ENCODE data around the gene SPEF2.
"Not testable (repeated sequence)": the region's sequence is repeated elsewhere in the genome, so short reads cannot be mapped to it uniquely, and the experiment has no call there.

The SPEF2 gene

DNA sequence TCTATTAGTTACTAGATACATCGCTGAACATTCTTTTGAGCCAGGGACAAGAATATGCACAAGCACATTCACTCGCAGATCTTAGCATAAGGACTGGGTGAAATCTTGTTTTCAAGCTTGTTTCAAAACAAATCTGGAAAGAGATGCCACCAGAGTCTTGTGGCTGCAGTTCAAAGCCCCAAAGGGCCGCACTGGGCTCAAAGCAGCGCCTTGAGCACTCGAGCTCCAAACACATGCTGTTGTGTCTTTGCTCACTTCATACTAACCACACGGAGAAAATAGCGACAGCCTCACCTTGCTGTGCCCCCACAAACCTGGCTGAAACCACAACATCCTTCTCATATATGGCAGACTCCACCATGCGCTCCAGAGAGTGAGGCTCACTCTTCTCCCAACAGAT is 204.8 kb downstream of the SPEF2 start:
- no peak for DNase-seq (ENCODE audit: low read depth in 2 of 2)

DNA sequence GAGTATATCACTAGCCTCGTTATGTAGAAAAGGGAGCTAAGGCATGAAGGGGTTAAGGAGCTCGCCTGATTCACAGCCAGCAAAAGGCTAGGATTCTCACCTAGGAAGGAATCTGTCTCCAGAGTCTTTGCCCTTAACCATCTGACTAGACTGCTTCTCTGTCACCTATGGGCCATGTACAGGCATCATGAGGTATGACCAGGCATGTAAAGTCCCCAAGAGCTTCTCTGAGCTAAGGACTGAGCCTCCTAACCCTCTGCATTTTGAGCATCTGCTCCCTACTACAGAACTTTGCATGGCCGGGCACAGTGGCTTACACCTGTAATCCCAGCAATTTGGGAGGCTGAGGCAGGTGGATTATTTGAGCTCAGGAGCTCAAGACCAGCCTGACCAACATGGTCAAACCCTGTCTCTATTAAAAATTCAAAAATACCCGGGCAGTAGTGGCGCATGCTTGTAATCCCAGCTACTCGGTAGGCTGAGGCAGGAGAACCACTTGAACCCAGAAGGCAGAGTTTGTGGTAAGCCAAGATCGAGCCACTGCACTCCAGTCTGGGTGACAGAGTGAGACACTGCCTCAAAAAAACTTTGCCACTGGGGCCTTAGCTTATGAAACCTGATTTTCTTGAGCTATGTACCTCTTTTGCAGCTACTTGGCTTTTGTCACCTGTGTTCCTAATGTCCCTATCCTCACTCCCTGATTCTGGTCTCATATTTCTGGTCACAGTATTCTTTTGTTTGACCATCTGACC is 205.9 kb downstream of the SPEF2 start:
- DNase-seq (ENCODE audit: low read depth in 2 of 2) = no peak

DNA sequence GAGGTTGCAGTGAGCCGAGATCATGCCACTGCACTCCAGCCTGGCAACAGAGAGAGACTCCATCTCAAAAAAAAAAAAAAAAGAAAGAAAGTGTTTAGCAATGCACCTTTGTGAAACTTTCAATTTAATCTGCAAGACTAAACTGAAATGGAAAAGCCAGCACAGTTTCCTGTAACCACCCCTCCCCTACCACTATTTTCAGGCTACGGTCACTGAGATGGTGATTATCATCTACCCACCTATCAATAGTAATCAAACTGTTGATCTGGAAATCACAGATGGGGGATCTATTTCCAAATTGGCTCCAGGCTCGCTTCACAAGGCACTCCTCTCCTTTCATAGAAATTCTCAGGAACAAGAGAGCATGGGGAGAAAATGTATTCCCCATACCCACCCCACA is 208.4 kb downstream of the SPEF2 start:
- no peak for DNase-seq (ENCODE audit: low read depth in 2 of 2)

DNA sequence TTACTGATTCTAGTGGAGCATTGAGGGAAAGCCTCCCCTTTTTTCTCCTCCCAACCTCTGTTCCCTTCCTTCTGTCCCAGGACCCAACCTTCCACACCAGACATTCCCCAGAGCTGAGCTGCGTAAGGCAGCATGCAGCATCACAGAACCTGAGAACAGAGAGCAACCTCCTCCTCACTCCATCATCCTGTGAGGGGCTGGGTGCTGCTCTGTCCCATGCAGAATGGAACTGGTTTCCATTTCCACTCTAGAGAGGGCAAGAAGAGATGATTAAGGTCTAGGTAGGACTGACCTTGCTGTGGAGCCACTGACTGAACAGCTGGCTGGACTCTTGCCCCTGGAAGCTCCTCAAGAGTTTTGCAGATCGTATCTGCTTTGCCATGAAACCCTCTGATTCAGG is 208.9 kb downstream of the SPEF2 start:
- no peak for DNase-seq (ENCODE audit: low read depth in 2 of 2)

DNA sequence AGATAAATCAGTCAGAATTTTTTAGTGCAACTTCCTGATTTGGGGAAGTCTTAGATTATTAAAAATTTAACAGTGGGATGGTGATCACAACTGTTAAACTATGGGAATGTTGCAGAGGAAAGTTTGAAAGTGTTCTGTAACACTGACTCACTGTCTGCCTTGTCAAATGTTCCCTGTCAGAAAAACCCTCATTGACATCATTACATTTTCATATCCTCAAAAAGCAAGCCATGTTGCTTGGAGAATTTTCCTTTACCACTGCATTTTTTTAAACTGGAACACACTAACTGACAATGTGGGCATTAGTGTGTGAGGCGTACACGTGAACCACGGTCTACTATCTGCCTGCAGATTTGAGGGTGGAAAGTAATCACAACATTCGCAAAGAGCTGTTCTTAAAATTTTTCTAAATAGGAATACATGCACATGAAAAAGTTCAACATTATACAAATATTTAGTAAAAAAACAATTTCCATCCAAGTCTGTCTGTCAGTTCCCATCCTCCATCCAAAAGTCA is 210.5 kb downstream of the SPEF2 start:
- no peak for DNase-seq (ENCODE audit: low read depth in 2 of 2)

DNA sequence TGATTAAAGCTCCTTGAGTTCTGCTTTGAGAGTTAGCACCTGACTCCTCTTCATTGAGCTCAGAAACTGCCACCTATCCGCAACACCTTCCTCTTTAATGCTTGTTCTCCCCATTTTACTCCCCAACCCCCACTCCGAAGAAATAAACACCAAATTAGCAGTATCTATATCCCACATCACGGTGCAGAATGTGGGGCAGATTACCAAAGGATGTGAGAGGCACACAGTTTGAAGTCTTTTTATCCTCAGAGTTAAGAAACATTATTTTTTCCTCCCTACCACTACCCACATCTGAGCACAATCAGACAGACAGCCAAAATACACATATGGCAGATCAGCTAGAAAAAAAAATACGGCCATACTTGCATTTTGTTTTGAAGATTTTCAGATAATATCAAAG is 212.9 kb downstream of the SPEF2 start:
- DNase-seq (ENCODE audit: low read depth in 2 of 2) = no peak

DNA sequence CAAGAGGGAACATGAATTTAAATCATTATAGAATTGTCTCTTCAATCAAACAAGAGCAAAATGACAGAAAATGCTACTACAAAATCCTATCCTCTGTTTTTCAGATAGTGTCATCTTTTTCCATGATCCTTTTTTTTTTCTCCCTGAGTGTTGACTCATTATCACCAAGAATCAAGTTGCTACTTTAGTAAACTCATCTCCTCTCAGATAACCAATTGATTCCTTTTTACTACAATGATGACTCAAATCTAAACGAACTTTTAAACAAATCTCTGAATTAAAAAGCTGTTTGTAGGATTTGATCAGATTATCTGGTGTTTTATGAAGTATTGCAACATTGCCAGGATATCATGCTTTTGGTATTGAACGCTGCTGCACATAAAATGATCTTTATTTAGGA is 215.1 kb downstream of the SPEF2 start:
- DNase-seq (ENCODE audit: low read depth in 2 of 2) = no peak

DNA sequence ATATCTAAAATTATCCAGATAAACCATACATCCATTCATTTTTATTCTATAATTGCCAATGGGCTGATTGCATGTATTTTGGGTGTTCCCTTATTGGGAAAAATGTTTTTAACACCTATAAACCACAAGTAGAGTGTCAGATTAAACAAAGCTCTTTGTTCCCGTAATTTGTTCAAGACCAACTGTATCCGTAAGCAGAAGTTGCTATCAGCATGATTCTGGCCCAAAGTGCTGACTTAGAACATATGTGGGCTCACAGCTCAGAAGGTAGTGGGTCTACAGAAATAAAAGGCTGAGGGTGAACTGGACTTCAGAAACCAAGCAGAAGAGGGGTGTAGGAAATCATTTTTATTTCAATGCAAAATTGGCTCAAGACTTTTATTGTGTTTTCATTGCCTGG is 215.6 kb downstream of the SPEF2 start:
- DNase-seq (ENCODE audit: low read depth in 2 of 2) = no peak

DNA sequence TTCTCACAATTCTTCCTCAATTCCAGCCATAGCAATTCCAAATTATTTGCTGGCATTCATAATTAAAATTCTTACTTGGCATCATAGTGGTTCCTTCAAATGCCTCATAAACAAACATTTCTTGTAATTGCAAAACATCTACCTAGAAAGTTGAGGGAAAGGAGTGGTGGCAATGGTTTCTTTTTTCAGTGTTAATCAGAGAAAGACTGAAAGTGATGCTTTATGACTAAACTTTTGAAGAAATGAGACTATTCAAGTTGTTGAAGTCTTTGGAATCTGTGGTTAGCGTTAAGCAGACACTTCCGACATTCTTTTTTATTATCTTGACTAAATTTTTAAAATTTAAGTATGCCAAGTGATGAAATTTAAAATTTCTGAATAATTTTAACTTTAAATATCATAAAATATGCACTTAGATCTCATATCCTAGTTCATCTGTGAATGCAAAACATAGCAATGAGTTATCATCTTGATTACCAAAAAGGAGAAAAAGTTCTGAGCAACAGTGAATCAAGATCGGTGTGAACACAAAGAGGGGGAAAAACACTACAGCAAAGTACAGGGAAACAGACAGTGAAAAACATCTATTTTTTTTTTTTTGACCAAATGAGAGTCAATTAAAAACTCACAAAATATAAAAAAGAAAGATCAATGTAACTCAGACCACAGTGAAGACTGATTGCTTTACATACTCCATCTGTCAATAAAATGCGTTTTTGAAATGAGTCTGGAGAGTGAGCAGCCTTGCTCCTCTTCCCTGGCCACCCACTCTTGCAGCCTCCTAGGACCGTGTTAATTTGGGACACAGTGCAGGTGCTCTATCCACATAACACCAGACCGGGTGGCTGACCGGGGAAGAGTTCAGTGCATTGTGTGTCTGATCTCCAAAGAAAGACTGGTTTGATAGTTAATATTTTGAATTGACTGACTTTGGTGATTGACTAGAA is 218.4 kb downstream of the SPEF2 start:
- DNase-seq (ENCODE audit: low read depth in 2 of 2) = no peak

DNA sequence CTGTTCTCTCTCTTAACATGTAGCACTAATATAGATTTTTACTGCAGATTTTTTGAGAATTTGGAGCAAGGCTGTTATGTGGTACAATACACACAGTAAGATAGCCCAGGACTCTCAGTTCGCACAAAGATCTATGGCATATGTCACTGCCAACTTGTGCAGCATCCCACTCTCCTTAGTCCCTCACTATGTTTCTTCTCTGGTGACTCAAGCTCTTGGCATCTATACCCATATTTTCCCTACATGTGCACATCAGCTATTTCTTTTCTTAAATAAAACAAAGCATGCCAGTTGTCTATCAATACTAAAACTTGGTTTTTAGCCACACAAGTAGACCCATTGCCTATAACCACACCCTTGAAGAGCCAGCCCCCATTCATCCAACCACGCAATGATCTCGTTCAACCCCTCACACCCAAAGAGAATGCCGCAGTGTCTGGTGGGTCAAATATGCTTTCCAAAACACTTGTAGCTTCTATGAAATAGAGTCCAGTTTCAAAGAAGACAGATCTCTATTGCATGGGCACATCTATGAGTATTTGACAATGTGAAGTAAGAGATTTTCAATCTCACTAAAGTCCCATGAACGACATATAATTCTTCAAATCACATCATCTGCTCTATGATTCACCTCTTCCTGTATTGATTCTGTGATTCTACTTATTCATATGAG is 220.8 kb downstream of the SPEF2 start:
- DNase-seq (ENCODE audit: low read depth in 2 of 2) = no peak

DNA sequence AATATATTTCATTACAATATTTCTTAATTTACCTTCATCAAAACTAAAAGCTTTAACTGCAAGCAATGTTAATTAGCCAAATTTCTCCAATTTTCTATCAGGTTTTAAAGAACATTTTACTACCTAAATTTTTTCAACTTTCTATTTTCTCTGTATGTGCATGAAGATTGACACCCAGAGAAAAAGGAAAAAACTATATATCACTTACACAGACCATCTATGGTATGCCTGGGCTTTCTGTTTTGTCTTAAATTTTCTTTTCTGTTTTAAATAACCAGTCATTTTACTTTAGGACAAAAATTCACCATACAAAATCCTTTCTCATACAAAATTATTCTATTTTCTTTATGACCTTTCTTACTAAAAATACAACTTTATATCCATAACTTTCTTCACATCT is 225.2 kb downstream of the SPEF2 start:
- DNase-seq (ENCODE audit: low read depth in 2 of 2) = no peak

DNA sequence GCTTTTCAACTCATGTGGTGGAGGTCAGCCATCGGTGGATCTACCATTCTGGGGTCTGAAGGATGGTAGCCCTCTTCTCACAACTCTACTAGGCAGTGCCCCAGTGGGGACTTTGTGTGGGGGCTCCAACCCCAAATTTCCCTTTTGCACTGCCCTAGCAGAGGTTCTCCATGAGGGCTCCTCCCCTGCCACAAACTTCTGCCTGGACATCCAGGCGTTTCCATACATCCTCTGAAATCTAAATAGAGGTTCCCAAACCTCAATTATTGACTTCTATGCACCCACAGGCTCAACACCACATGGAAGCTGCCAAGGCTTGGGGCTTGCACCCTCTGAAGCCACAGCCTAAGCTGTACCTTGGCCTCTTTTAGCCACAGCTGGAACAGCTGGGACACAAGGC is 227.8 kb downstream of the SPEF2 start:
- not testable (repeated sequence) for DNase-seq (ENCODE audit: low read depth in 2 of 2)

DNA sequence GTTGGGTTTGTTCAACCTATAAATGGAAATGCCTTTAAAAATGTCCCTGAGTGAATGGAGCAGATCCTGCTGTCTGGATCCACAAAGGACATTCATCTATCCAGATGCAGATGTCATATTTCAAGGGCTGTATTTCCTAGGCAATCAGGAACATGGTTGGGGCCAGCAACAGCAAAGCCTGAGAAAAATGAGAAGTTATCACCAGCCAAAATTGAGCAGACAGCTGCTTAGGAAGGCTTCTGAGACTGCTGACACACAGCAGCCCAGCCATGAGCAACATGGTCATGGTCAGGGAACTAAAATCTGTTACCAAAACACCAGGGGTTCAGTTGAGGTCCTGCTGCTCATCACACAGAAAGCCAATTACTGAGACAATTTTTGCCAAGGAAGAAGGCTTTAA is 229.8 kb downstream of the SPEF2 start:
- no peak for DNase-seq (ENCODE audit: low read depth in 2 of 2)

DNA sequence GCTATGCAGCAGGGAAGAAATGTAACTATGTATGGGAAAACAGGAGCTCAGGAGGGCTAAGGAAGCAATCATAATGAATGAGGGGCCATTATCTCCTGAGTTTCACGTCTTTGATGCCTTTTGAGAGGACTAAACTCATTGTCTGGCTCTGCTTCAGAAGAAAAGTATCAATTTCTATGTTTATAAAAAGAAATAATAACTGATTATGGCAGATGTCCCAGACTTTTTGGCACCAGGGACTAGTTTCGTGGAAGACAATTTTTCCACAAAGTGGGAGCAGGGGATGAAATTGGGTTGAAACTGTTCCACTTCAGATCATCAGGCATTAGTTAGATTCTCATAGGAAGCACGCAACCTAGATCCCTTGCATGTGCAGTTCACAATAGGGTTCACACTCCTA is 230.3 kb downstream of the SPEF2 start:
- DNase-seq (ENCODE audit: low read depth in 2 of 2) = no peak

DNA sequence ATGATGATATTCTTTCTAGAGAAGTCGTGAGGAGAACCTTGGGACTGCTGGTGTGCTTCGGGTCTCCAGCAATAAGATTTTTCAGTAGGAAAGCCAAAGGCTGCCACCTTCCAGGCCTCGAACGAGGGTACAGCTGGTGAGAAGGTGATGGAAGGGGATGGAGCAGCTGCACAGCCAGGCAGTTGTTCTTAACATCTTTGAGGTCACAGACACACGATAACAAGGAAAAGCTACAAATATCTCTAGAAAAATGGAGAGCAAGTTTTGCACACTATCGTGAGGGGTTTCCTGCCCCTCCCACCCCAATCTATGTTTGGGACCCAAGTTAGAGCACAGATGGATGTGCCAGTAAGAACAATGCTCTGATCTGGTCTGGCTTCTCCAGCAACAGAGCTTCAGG is 232.2 kb downstream of the SPEF2 start:
- no peak for DNase-seq (ENCODE audit: low read depth in 2 of 2)

DNA sequence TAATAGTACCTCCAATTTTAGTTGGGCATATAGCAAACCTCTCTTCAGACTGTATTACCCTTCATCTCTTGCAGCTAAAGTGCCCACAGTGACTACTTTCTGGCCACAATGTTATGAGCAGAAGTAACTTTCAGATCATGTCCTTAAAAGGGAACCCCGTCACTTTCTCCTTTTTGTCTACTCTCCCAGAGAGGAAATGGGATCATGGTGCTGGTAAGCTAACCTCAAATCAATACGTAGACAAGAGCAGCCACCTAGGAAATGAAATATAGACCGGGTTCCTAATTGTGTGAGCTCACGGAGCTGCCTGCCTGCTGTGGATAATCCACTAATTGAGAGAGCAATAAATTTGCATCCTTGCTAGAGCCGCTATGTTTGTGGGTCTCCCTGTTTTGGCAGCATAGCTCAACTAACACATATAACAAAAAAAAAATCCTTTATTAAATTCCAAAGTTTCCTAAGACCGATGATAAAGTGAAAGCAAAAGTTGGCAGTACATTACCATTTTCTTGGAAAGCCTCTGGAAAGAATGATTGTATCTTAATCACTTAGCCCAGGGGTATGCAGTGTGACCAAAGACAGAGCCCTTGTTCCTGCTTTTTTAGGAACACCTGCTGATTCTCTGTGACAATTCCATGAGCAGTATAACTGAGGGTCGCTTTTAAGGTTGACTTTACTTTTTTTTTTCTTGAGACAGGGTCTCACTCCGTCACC is 233.5 kb downstream of the SPEF2 start:
- no peak for DNase-seq (ENCODE audit: low read depth in 2 of 2)

DNA sequence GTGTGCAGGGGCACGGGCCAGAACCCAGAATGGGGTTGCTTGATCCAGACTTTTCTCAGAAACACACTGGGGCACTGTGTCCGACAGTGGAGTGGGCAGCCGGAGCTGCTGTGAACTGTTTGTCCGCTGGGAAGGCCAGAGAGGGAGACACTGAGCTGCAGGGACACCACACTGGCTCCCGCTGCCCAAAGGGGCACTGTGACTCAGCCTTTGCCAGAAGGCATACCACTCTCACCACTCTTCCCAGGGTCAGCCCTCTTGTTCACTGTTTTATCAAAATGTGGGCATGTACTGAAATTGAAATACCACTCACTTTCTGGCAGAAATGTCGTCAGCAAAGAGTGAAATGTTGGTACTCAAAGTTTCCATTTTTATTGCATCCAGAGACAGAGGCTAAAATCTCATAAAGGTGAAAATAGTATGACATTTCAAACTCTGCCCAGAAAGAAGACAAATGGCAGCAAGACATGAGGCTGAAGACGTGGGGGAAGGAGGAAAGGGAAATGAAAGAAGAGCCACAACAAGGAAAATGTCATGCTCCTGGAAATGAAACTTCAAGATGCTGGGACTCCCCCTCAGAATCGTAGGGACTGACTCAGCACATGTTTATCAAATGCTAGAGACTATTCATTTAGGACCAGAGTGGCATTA is 234.5 kb downstream of the SPEF2 start:
- DNase-seq (ENCODE audit: low read depth in 2 of 2) = peak in 1 of 2 donors; percentile 54

DNA sequence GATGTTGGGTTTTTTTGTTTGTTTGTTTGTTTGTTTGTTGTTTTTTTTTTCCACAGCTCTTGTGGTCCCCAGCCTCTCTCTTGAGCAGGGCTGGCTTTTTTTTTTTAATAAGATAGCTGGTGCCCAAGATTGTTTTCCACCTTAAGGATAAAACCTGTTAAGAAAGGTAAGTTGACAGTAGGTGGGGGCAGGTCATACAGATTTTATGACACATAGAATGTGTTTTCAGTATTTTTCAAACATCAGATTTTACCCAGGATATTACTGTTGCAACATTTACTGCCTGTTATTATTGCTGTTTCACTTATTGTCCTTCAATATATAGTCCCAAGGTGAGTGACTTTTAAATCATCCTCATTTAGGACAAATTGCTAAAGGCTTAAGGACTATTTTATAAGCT is 235.1 kb downstream of the SPEF2 start:
- DNase-seq (ENCODE audit: low read depth in 2 of 2) = no peak

DNA sequence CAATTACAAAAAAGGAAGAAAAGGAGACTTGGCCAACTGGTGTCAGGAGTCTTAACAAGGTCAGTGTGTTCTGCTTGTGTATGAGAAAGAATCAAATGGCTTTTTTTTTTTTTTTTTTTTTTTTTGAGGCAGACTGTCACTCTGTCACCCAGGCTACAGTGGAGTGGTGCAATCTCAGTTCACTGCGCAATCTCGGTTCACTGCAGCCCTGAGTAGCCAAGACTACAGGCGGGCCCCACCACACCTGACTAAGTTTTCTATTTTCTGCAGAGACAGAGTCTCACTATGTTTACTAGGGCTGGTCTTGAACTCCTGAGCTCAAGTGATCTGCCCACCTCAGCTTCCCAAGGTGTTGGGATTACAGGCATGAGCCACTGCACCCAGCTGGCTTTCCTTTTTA is 236.0 kb downstream of the SPEF2 start:
- peak; percentile 51 to 56 for DNase-seq (ENCODE audit: low read depth in 2 of 2)

DNA sequence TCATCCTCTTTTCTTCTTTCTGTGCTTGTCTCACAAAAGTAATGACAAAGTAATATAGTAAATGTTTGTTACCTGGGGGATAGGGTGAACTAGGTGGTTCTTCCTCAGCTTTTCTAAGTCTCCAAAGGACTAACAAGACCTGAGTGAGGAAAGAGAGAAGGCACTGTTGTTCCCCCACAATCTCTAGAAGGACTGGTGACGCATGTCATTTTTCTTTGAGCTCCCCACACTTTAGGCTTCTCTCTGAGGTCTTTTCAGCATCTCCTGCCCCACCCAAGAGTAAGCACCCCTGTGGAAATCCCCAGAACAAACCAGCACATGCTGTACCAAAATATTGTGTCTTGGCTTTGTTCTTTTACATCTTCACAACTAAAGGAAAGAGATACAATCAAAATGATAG is 236.6 kb downstream of the SPEF2 start:
- DNase-seq (ENCODE audit: low read depth in 2 of 2) = peak in 1 of 2 donors; percentile 60

DNA sequence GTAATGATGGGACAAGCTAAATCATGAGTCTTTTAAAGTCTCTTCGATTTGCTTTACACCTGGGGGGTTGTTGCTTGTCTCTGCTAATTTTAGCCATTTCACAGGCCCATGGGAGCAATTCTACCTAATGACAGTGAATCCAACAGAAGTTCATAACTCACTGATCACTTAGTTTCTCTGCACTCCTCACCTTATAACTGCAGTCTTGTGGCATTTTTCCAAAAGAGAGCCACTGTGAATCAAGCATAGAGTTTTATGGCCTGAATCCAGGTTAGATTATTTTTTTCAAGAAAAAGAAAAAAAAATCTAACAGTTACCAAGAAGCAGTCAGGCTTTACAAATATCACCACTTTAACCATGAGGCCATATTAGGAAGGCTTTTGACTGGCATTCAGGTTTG is 237.5 kb downstream of the SPEF2 start:
- DNase-seq (ENCODE audit: low read depth in 2 of 2) = no peak
